NCI-H446 treated with DMSO at 0.1 percent for 48 hours (cell line): ENCODE data around the gene XPO6.

Experiments used
- DNase-seq: peaks from one replicate; lab custom pipeline; 2025; lab: John Stamatoyannopoulos, UW

XPO6 gene

GRCh38 chr16:28062261-28062846, 149.4 kb downstream of the XPO6 start:
- DNase-seq: no peak

DNA sequence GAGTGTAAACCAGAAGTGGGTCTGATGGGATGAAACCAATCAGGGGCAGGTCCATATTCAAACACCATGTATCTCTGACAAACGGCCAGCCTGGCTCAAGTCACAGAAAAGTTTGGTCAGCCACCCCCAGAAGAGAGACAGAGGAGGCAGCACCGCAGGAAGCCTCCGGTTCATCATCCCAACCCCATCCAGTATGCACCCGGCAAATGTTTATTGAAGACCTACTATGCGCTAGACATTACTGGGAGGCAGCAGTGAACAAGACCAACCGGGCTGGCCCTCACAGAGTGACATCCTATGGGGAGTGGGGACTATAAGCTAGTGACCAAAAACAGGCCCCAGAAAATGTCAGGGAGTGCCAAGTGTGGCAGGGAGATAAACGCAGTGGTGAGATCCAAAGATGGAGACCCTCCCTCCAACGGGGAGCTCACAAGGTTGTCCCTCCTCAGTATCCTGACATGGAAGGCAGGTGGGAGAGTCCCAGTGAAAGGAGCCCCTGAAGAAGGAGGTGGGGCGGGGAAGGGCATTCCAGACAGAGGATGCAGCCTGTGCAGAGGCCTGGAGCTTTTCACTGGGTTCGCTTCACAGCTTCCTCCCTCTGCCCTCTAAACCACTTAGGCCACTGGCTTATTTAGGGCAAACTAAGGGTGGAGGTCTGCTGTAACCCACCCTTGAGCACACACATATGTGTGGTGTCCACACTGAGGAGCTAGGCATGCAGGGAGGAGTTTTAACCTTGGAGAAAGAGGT, 150.2 kb downstream of the XPO6 start:
- DNase-seq: no peak

- DNase-seq: no peak
Measured at GRCh38 chr16:28059841-28060575, 151.8 kb downstream of the XPO6 start.

GRCh38 chr16:28058839-28059589, 152.8 kb downstream of the XPO6 start:
- no peak for DNase-seq

GRCh38 chr16:28057949-28058348, 153.8 kb downstream of the XPO6 start:
- DNase-seq: no peak

GRCh38 chr16:28053461-28053860, 158.3 kb downstream of the XPO6 start:
- no peak for DNase-seq

DNA sequence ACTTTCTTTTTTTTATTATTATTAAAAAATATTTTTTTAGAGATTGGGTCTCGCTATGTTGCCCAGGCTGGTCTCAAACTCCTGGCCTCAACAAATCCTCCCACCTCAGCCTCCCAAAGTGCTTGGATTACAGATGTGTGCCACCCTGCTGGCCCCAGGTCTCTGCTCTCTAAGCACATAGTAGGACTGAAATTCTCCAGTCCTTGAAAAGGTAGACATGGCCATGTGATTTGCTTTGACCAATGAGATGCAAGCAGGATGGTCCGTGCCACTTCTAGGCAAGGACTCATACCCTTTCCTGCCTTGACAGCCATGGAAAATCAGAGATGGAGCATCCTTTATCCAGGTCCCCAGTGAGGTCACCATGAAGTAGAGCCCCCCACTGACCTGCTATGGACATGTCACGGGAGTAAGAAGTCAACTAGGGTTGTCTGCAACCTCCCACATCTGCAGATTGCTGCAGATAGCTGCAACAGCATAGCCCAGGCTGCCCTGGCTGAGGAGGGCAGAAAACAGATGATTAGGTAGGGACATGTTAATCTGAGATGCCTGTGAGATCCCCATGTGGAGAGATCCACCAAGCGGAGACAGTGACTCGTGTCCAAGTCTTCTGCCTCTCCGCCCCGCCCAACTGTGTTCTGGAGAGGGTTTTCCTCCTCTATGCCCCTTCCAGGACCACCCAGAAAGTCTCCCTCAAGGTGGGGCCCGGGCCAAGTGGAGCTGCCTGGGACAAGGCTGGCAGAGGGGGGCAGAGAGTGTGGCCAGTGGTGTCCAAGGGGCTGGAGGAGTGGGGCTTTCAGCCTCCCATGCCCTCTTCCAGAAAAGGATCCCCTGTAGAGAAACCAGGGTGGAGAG, 159.3 kb downstream of the XPO6 start:
- DNase-seq: no peak

DNA sequence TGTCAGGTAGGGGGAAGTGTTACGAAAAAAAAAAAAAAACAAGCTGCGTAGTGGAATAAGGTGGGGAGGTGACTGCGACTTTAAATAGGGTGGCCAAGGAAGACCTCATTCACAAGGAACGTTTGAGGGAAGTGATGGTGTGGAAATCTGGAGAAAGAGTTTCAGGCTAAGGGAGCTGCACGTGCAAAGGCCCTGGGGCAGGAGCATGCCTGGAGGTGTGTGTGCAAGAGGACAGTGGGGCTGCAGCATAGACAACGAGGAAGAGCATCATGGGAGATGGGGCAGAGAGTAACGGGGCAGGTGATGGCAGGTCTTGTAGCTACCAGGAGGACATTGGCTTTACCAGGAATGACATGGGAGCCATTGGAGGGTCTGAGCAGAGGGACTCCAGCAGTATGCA, 160.3 kb downstream of the XPO6 start:
- no peak for DNase-seq
